Activated gamma-delta T cell treated with Interleukin-2 at 50 U/mL for 16 hours (primary cell): ENCODE data around the gene PDE1A.

Experiments used
- DNase-seq: peaks from one replicate; pipeline ENCODE4 v3.0.0-alpha.2; 2020

Gene PDE1A

DNA sequence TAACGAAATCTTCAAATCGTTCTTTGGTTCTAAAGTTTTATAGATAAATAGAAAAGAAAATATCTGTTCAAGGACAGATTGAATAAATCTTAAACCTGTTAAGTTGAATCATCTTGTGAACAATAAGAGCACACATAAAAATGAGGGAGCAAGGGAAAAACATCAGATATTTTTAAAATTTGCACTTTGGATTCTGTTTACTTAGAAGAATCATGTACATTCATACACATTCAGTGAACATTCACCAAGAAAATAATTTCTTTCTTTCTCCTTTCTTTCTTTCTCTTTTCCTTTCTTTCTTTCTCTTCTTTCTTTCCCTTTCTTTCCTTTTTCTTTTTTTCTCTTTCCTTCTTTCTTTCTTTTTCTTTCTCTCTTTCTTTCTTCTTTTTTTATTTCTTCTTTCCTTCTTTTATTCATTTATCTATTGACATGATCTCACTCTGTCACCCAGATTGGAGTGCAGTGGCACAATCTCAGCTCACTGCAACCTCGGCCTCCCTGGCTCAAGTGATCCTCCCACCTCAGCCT, 164.9 kb downstream of the PDE1A start:
- DNase-seq, result no peak

- DNase-seq, result no peak
Observed at GRCh38 chr2:182259629-182260150, 167.1 kb downstream of the PDE1A start.

DNA sequence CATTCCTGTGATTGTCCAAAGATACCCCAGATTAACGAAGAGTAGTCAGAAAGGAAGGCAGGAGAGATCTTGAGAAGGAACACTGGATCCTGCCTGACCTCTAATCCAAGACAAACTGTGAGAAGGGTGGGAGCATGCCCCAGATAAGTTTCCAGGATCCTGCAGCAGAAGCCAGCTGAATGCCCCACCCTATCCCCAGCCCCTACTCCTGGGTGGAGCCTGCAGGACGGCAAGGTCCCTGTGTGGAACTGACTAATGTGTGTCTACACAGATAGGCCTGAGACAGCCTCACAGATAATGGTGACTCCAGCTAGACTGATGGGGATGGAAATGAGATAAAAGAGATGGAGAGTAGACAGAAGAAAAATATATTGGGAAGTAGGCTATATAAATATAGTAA, 174.3 kb downstream of the PDE1A start:
- no peak for DNase-seq

DNA sequence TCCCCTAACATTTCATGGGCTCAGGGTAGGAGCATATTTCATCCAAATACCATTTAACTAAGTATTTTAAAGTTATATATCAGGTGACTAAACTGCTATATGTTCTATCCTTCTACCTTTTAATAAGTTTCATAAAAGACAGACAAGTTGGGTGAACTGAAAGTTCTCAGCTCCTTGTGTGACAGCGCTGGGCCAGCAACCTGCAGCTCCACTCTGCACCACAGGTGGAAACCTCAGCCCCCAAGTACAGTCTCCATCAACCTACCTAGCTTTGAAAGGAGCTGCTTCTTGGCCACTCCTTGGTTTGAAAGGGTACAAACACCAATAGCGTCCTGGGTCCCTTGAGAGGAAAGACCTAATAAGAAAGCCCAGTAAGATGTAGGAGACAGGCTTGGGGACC, 177.9 kb downstream of the PDE1A start:
- DNase-seq, result no peak

GRCh38 chr2:182248362-182248761, 178.5 kb downstream of the PDE1A start:
- DNase-seq, result no peak

DNA sequence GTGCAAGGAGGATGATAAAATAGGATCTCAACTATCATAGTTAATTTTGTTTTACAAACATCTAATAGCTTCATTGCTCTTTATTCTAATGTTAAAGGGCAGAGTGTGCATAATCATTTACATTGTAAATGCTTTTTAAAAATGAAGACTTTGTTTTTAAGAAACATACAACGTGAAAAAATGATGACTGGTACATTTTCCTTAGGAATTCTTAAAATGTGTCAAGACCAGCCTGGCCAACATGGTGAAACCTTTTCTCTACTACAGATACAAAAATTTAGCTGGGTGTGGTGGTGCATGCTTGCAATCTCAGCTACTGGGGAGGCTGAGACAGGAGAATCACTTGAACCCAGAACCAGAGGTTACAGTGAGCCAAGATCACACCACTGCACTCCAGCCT, 179.0 kb downstream of the PDE1A start:
- DNase-seq, result no peak

DNA sequence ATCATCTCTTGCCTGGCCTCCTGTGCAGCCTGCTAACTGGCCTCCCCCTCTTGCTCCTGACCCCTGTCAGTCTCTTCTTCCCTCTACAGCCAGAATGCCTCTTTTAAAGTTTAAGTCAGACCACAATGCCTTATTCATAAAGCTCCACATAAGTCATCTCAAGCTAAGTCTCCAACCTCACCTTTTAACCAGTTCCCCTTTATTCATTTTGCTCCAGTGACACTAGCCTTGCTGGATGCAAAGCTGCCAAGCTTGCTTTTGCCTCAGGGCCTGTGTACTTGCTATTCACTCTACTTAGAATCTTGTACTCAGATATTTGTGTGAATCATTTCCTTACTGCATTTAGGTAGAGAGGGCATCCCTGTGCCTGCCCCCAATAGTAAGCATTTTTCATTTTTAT, 180.9 kb downstream of the PDE1A start:
- no peak for DNase-seq

GRCh38 chr2:182242609-182243008, 184.2 kb downstream of the PDE1A start:
- no peak for DNase-seq

DNA sequence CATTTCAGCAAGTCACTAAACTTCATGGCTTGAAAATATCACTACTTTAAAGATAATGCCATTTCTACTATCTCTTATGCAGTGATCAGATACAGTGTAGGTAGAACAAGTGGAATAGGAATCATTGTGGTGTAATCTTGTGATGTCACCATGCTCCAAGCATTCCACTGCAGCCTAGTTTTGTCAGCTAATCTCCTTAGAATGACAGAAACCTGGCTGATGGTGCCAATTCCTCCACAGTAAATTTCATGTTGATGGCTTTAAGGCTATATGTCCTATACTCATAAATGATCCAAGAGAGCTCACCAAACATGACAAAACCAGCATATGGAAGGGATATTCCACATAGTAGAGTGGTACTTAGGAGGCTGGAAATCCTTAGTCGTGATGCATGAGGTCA, 184.9 kb downstream of the PDE1A start:
- DNase-seq, result no peak

DNA sequence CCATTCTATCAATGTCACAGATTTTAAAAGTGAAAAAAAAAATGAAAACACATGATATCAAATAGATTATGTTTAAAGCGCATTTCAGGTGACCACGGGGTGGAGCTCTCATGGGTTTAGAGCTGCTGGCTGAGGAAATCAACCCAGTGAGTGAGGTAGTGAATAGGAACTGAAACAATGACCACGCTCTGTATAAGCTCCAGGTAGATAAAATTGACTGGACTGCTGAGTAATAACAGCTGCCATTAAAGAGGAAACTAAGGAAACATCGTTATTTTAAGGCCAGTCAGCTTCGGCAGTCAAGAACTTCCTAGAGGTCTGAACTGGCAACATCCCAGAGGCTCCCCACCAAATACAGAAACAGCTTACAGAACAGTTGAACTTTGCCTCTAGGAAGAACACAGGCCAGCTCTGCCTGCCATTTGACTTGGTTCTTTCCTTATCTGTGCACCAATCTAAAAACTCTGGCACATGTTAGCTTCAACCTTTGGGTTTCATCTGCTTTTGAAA, 185.9 kb downstream of the PDE1A start:
- no peak for DNase-seq

GRCh38 chr2:182230561-182230960, 196.3 kb downstream of the PDE1A start:
- no peak for DNase-seq

GRCh38 chr2:182229297-182229696, 197.5 kb downstream of the PDE1A start:
- no peak for DNase-seq

- no peak for DNase-seq
Observed at GRCh38 chr2:182228741-182229140, 198.1 kb downstream of the PDE1A start.

DNA sequence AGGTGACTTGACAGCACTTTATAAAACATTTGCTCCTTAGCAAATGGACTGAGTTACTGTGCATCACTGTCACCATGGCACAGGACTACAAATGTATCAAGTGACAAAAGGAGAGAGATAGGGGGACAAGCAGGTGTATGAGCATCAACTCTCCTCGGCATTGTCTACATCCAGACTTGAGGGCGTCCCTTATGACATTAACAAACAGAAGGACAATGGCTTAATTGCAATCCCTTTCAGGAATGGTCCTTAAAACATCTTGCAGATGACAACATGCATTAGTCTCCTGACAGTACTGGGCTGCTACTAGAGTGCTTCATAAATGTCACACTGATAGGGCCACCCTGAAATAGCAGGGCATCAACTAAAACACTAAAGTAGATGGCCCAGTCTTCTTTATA, 198.8 kb downstream of the PDE1A start:
- DNase-seq, result no peak

DNA sequence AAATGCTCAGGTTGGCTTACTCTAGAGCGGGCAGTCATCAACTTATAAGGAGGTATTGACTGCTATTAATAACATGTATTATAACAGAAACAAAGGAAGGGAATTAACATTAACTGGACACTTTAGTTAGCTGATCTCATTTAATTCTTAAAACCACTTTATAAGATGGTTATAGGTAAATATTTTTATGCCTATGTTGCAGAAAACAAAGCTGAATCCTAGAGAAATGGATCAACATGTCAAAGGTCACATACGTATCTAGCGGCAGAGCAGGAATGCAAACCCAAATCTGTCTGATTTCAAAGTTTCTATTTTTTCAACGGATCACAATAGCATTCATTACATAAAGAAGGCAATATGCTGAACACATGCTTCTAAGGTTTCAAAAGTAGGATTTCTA, 200.0 kb downstream of the PDE1A start:
- DNase-seq, result no peak

DNA sequence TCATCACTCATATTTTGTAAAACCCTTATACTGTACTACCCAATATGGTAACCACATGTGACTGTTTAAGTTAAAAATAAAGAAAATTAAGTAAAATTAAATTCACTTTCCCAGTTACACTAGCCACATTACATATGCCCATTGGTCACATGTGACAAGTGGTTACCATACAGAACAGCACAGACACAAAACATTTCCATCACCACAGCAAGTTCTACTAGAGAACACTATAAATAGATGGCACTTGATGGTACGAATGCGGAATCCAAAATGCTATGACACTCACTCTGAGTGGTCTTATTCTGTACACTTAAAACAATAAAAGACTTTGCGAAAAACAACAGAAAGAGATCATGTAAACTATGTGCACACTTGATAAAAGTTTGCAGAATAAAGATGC, 202.2 kb downstream of the PDE1A start:
- DNase-seq, result no peak

DNA sequence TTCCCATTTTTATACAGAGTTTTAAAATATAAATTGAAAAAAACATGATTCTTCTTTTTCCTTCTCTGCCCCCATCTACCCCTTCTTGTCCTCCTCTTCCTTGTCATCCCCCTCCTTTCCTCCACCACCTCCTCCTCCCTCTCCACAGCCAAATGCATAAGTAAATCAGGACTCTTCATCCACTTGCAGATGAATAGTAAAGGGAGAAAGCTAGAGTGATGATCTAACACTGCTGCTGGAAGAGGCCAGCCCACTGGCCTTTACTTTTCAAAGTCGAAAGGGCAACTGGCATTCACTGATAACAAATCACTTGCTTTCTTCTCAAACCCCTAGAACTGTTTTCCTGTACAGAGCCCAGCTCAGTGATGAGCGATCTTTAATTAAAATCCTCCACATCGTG, 205.8 kb downstream of the PDE1A start:
- no peak for DNase-seq

GRCh38 chr2:182220335-182220734, 206.5 kb downstream of the PDE1A start:
- DNase-seq, result no peak

DNA sequence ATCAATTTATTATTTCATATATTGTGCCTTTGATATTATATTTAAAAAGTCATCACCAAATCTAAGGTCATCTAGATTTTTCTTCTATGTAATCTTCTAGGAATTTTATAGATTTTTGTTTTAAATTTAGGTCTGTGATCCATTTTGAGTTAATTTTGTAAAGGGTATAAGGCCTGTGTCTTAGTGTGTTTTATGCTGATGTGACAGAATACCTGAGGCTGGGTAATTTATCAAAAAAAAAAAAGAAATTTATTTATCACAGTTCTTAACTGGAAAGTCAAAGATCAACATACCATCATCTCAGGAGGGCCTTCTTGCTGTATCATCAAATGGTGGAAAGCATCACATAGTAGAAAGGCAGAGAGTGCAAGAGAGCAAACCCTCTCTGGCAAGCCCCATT, 216.2 kb downstream of the PDE1A start:
- no peak for DNase-seq

DNA sequence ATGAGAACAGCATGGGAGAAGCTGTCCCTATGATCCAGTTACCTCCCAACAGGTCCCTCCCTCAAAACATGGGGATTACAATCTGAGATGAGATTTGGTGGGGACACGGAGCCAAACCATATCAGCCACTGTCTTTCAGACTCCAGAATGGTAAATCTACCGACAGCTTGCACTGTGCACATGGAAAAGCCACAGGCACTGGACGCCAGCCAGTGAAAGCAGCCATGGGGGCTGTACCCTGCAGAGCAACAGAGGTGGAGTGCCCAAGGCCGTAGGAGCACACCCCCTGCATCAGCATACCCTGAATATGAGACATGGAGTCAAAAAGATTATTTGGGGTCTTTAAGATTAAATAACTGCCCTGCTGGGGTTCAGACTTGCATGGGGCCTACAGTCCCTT, 218.4 kb downstream of the PDE1A start:
- no peak for DNase-seq

GRCh38 chr2:182207049-182207746, 219.6 kb downstream of the PDE1A start:
- no peak for DNase-seq

- no peak for DNase-seq
Observed at GRCh38 chr2:182197529-182197928, 229.3 kb downstream of the PDE1A start.

- DNase-seq, result no peak
Observed at GRCh38 chr2:182193291-182193690, 233.5 kb downstream of the PDE1A start.

DNA sequence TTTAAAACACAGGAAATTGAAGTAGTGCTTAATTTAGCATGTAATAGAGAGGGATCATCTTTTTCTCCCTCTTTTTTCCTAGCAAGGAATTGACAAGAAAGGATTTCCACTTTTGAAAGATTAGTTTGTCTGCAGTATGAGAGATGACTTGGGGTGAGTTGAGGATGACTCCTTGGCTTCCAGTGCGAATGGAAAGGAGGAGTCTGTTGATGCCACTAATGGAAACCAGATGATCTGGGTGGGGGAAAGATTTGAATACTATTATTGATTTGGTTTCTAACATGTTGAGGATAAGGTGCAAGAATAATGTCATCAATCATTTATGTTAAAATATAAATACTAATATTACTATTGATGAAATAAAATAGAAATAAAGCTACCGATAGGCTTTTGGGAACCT, 235.8 kb downstream of the PDE1A start:
- DNase-seq, result no peak

DNA sequence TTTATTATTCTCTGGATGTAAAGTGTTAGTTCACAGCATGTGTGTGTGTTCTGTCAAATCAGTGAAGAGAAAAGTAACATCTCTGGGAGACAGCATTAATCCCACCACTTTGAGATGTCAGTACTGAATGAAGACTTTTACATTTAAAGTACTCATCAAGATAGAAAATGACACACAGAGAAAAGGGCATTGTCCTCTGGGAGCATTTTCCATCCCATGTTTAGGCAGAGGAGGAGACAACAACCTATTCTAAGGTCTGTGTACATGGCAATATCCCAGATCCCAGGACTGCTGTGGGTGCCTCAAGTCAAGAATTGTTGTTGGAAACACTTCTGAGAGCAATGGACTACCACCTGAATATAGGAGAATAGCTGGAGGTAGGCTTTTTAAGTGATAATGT, 239.7 kb downstream of the PDE1A start:
- DNase-seq, result no peak
